SK-N-SH (cell line): Measurements from ENCODE around the gene ANKRD52. TPM values are rescaled to one million over a fixed set of nuclear protein-coding genes. Genes with fewer than 3 reads are reported as not detected.

Source experiments
- CTCF ChIA-PET: fragments of 300-600, 350-600 bp; formaldehyde crosslinking; extraction: SDS; loops from one replicate; lab custom pipeline; 2021; lab: Yijun Ruan, JAX
- POLR2A ChIA-PET: fragments of 350-600 bp; sonication (Branson Sonifier 250); formaldehyde crosslinking; extraction: SDS; loops from one replicate; lab custom pipeline; 2020; ENCODE audit warnings: antibody characterized with exemption, inconsistent platforms; lab: Yijun Ruan, JAX
- DNase-seq: peaks from one replicate; pipeline ENCODE4 v3.0.0; 2012
- H2AFZ ChIP-seq: fragments of 200-600 bp; sonication (generic); 2 replicates; pipeline ENCODE4 v1.8.1; 2016; ENCODE audit warnings: antibody characterized with exemption, mild to moderate bottlenecking, low read depth
- H3F3A ChIP-seq: fragments of 200-600 bp; sonication (generic); replicated peaks from 2 replicates; pipeline ENCODE3; 2016; ENCODE audit warnings: antibody characterized with exemption, mild to moderate bottlenecking; ENCODE audit not compliant: insufficient read depth
- H3K27ac ChIP-seq, 2 experiments: fragments of 200-500 bp in 1 of 2; fragments of 200-600 bp in 1 of 2; sonication (Bioruptor generic) in 1 of 2; sonication (generic), shearing (Covaris generic) in 1 of 2; 2 replicates each; pipeline versions ENCODE4 v1.5.1 to v1.6.1; 2014 to 2016; ENCODE audit warnings: low read depth in 2 of 2, inconsistent platforms in 1 of 2, low read length in 1 of 2, mild to moderate bottlenecking in 1 of 2, mixed read lengths in 1 of 2
- H3K27me3 ChIP-seq: fragments of 200-600 bp; sonication (generic), shearing (Covaris generic); 2 replicates; pipeline ENCODE4 v1.6.1; 2016; ENCODE audit warnings: mixed run types; ENCODE audit not compliant: insufficient read depth
- H3K36me3 ChIP-seq, 2 experiments: fragments of 200-500 bp in 1 of 2; fragments of 200-600 bp in 1 of 2; sonication (Bioruptor generic) in 1 of 2; sonication (generic) in 1 of 2; replicated peaks in 1 of 2; 2 replicates each; pipeline versions ENCODE3 to v1.5.1; 2014 to 2016; ENCODE audit warnings: low read length in 1 of 2, mild to moderate bottlenecking in 1 of 2; ENCODE audit not compliant: insufficient read depth in 2 of 2, control insufficient read depth in 1 of 2
- H3K4me1 ChIP-seq, 2 experiments: fragments of 200-500 bp in 1 of 2; fragments of 200-600 bp in 1 of 2; sonication (Bioruptor generic) in 1 of 2; sonication (generic), shearing (Covaris generic) in 1 of 2; 2 replicates each; pipeline versions ENCODE4 v1.5.1 to v1.6.1; 2014 to 2016; ENCODE audit warnings: low read depth in 1 of 2, low read length in 1 of 2, mixed run types in 1 of 2; ENCODE audit not compliant: insufficient read depth in 2 of 2, control insufficient read depth in 1 of 2
- H3K4me2 ChIP-seq: fragments of 200-600 bp; sonication (generic), shearing (Covaris generic); 2 replicates; pipeline ENCODE4 v1.6.1; 2017; ENCODE audit warnings: mixed run types
- H3K4me3 ChIP-seq, 2 experiments: fragments of 200-500 bp in 1 of 2; fragments of 200-600 bp in 1 of 2; sonication (Bioruptor generic) in 1 of 2; sonication (generic), shearing (Covaris generic) in 1 of 2; 2 replicates each; pipeline versions ENCODE4 v1.5.1 to v1.8.1; 2014 to 2016; ENCODE audit warnings: low read depth in 2 of 2, inconsistent platforms in 1 of 2, low read length in 1 of 2, mild to moderate bottlenecking in 1 of 2, mixed read lengths in 1 of 2, moderate library complexity in 1 of 2
- H3K79me2 ChIP-seq: fragments of 200-600 bp; sonication (generic); 2 replicates; pipeline ENCODE4 v1.8.1; 2017; ENCODE audit warnings: mild to moderate bottlenecking; ENCODE audit not compliant: insufficient read depth
- H3K9ac ChIP-seq: fragments of 200-600 bp; sonication (generic); 2 replicates; pipeline ENCODE4 v1.6.1; 2017; ENCODE audit warnings: mixed run types
- H3K9me2 ChIP-seq: fragments of 200-600 bp; sonication (generic); 2 replicates; pipeline ENCODE4 v1.6.1; 2017; ENCODE audit warnings: mixed run types
- H3K9me3 ChIP-seq: fragments of 200-600 bp; sonication (generic); 2 replicates; pipeline ENCODE4 v1.6.1; 2017; ENCODE audit warnings: mixed run types, mild to moderate bottlenecking, moderate library complexity
- H4K20me1 ChIP-seq: fragments of 200-600 bp; sonication (generic); 2 replicates; pipeline ENCODE4 v1.6.1; 2017; ENCODE audit warnings: mild to moderate bottlenecking, mixed run types; ENCODE audit not compliant: insufficient read depth
- ELF1 ChIP-seq: IDR thresholded peaks from 2 replicates; pipeline ENCODE4 v1.4.0; 2012
- EZH2phosphoT487 ChIP-seq: fragments of 200-600 bp; sonication (generic); IDR thresholded peaks from 2 replicates; pipeline ENCODE4 v1.6.1; 2017; ENCODE audit warnings: low read depth, mixed run types, mild to moderate bottlenecking, antibody characterized with exemption, moderate library complexity, borderline replicate concordance
- FOXM1 ChIP-seq: IDR thresholded peaks from 2 replicates; pipeline ENCODE4 v1.4.0; 2012; ENCODE audit warnings: low read depth, mild to moderate bottlenecking
- JUND ChIP-seq: IDR thresholded peaks from 2 replicates; pipeline ENCODE4 v1.4.0; 2012
- MEF2A ChIP-seq: IDR thresholded peaks from 2 replicates; pipeline ENCODE4 v1.4.0; 2012; ENCODE audit warnings: low read depth, borderline replicate concordance
- POLR2AphosphoS5 ChIP-seq: IDR thresholded peaks from 2 replicates; pipeline ENCODE4 v1.6.1; 2012; ENCODE audit warnings: low read depth, low read length
- RFX5 ChIP-seq: IDR thresholded peaks from 2 replicates; pipeline ENCODE4 v1.6.1; 2012; ENCODE audit warnings: mild to moderate bottlenecking, improper control_type of control experiment, low read length
- RXRA ChIP-seq: IDR thresholded peaks from 2 replicates; pipeline ENCODE4 v1.4.0; 2012; ENCODE audit warnings: low read depth, mild to moderate bottlenecking, borderline replicate concordance
- SIN3A ChIP-seq: IDR thresholded peaks from 2 replicates; pipeline ENCODE4 v1.6.1; 2012; ENCODE audit warnings: low read depth, mild to moderate bottlenecking, low read length, moderate library complexity, borderline replicate concordance
- SMC3 ChIP-seq: IDR thresholded peaks from 2 replicates; pipeline ENCODE4 v1.6.1; 2012; ENCODE audit warnings: low read depth, low read length, improper control_type of control experiment
- TEAD4 ChIP-seq: IDR thresholded peaks from 2 replicates; pipeline ENCODE4 v1.4.0; 2012; ENCODE audit warnings: mild to moderate bottlenecking, borderline replicate concordance; ENCODE audit not compliant: insufficient read depth
- YY1 ChIP-seq: IDR thresholded peaks from 2 replicates; pipeline ENCODE4 v1.4.0; 2012; ENCODE audit warnings: low read depth, mild to moderate bottlenecking
- WGBS: methylation state at CpG from one replicate; pipeline ENCODE4 v1.1.6; 2017; ENCODE audit warnings: low lambda C conversion rate; 5-methylcytosine and 5-hydroxymethylcytosine counted together
- polyA plus RNA-seq, 3 experiments: library from polyadenylated mRNA; depleted of rRNA; stranded (reverse); fragments of >200 nt; gene quantifications; 2 replicates each; pipeline ENCODE4 v1.2.3, GENCODE V29; 2012
- TF ChIP-seq, protein P1 (sequence below): IDR thresholded peaks from 2 replicates; pipeline ENCODE4 v1.6.1; 2012; ENCODE audit warnings: mild to moderate bottlenecking, low read depth, low read length, moderate library complexity
- TF ChIP-seq, protein P2 (sequence below): IDR thresholded peaks from 2 replicates; pipeline ENCODE4; 2012
- TF ChIP-seq, protein P3 (sequence below): fragments of 200-600 bp; sonication (generic); IDR thresholded peaks from 2 replicates; pipeline ENCODE4 v1.6.1; 2017; ENCODE audit warnings: antibody characterized with exemption, mild to moderate bottlenecking, moderate library complexity
- TF ChIP-seq, protein P4 (sequence below): fragments of 150-350 bp; IDR thresholded peaks from 2 replicates; pipeline ENCODE4 v1.6.1; 2016; ENCODE audit warnings: mild to moderate bottlenecking, low read depth, low read length
- TF ChIP-seq, protein P5 (sequence below): IDR thresholded peaks from 2 replicates; pipeline ENCODE4 v1.4.0; 2012; ENCODE audit warnings: low read depth, borderline replicate concordance

ANKRD52 gene
- polyA plus RNA-seq, 1 of the 3 experiments (the other 2 are of a cell fraction), result 23.4 TPM

DNA sequence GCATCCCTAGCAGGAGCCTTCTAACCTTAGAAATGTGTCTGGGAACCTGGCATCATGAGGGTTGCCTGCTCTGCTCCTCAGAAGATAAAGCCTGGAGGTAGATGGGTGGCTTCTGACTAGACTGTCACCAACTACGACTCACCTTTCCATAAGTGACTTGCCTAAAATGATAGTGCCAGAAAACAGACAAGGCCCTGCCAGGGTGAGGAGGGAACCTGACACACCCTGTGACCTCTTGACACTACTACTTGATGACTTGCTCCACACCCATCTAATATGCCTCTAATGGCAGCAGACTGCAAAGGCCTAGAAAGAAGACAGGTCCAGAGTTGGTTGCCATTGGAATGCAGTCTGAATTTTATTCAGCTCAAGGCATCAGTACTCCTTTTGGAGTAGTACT is 45.8 kb downstream of the ANKRD52 start:
- ChIA-PET CTCF (interaction anchor here (1.0 kb wide), 1 partner anchor 23 kb away, joined by 4 read pairs; the partner anchor contains the start of gene SMARCC2), POLR2A (no interaction called here)
- peaks cover 43% of the 10 kb centered on the region for H3K79me2 ChIP-seq
- no peaks in the 10 kb centered on the region for H3K27me3 ChIP-seq
- H3K9ac ChIP-seq, result no peak overlapping the region
- H3K4me1 ChIP-seq, result no peaks in the 10 kb centered on the region; a peak in 1 of 4 replicates
- DNase-seq, result no peak
- no peak overlapping the region for H3K4me3 ChIP-seq
- H3K4me2 ChIP-seq, result no peak overlapping the region
- no peak overlapping the region for H3K27ac ChIP-seq
- no peaks in the 10 kb centered on the region for H4K20me1 ChIP-seq
- no peaks in the 10 kb centered on the region for H3K9me3 ChIP-seq
- H3F3A ChIP-seq, result peaks cover 12% of the 10 kb centered on the region
- H3K36me3 ChIP-seq, result peaks cover 57 to 71% of the 10 kb centered on the region in 2 experiments
- TF ChIP-seq, protein P1, sequence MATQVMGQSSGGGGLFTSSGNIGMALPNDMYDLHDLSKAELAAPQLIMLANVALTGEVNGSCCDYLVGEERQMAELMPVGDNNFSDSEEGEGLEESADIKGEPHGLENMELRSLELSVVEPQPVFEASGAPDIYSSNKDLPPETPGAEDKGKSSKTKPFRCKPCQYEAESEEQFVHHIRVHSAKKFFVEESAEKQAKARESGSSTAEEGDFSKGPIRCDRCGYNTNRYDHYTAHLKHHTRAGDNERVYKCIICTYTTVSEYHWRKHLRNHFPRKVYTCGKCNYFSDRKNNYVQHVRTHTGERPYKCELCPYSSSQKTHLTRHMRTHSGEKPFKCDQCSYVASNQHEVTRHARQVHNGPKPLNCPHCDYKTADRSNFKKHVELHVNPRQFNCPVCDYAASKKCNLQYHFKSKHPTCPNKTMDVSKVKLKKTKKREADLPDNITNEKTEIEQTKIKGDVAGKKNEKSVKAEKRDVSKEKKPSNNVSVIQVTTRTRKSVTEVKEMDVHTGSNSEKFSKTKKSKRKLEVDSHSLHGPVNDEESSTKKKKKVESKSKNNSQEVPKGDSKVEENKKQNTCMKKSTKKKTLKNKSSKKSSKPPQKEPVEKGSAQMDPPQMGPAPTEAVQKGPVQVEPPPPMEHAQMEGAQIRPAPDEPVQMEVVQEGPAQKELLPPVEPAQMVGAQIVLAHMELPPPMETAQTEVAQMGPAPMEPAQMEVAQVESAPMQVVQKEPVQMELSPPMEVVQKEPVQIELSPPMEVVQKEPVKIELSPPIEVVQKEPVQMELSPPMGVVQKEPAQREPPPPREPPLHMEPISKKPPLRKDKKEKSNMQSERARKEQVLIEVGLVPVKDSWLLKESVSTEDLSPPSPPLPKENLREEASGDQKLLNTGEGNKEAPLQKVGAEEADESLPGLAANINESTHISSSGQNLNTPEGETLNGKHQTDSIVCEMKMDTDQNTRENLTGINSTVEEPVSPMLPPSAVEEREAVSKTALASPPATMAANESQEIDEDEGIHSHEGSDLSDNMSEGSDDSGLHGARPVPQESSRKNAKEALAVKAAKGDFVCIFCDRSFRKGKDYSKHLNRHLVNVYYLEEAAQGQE, result no peak
- no peak for TF ChIP-seq EZH2phosphoT487
- no peak for TF ChIP-seq POLR2AphosphoS5
- TF ChIP-seq, protein P2, sequence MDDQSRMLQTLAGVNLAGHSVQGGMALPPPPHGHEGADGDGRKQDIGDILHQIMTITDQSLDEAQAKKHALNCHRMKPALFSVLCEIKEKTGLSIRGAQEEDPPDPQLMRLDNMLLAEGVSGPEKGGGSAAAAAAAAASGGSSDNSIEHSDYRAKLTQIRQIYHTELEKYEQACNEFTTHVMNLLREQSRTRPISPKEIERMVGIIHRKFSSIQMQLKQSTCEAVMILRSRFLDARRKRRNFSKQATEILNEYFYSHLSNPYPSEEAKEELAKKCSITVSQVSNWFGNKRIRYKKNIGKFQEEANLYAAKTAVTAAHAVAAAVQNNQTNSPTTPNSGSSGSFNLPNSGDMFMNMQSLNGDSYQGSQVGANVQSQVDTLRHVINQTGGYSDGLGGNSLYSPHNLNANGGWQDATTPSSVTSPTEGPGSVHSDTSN, result no peak
- TF ChIP-seq MEF2A, result no peak
- no peak for TF ChIP-seq SIN3A
- no peak for TF ChIP-seq JUND
- no peak for TF ChIP-seq YY1
- no peak for TF ChIP-seq RXRA
- no peak for TF ChIP-seq FOXM1
- TF ChIP-seq, protein P3, sequence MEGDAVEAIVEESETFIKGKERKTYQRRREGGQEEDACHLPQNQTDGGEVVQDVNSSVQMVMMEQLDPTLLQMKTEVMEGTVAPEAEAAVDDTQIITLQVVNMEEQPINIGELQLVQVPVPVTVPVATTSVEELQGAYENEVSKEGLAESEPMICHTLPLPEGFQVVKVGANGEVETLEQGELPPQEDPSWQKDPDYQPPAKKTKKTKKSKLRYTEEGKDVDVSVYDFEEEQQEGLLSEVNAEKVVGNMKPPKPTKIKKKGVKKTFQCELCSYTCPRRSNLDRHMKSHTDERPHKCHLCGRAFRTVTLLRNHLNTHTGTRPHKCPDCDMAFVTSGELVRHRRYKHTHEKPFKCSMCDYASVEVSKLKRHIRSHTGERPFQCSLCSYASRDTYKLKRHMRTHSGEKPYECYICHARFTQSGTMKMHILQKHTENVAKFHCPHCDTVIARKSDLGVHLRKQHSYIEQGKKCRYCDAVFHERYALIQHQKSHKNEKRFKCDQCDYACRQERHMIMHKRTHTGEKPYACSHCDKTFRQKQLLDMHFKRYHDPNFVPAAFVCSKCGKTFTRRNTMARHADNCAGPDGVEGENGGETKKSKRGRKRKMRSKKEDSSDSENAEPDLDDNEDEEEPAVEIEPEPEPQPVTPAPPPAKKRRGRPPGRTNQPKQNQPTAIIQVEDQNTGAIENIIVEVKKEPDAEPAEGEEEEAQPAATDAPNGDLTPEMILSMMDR, result no peak
- no peak for TF ChIP-seq ELF1
- TF ChIP-seq, protein P4, sequence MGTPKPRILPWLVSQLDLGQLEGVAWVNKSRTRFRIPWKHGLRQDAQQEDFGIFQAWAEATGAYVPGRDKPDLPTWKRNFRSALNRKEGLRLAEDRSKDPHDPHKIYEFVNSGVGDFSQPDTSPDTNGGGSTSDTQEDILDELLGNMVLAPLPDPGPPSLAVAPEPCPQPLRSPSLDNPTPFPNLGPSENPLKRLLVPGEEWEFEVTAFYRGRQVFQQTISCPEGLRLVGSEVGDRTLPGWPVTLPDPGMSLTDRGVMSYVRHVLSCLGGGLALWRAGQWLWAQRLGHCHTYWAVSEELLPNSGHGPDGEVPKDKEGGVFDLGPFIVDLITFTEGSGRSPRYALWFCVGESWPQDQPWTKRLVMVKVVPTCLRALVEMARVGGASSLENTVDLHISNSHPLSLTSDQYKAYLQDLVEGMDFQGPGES, result no peak
- TF ChIP-seq RFX5, result no peak
- TF ChIP-seq TEAD4, result no peak
- TF ChIP-seq SMC3, result no peak
- TF ChIP-seq, protein P5, sequence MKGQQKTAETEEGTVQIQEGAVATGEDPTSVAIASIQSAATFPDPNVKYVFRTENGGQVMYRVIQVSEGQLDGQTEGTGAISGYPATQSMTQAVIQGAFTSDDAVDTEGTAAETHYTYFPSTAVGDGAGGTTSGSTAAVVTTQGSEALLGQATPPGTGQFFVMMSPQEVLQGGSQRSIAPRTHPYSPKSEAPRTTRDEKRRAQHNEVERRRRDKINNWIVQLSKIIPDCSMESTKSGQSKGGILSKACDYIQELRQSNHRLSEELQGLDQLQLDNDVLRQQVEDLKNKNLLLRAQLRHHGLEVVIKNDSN, result no peak
- TF ChIP-seq, all 33 proteins: peak for 0
- H3K9me2 ChIP-seq, result no peaks in the 10 kb centered on the region
- 100% methylated on average over 1 of the region's 1 CpG for WGBS
- H2AFZ ChIP-seq, result no peak overlapping the region
